Duodenal mucosa (tissue), 2 donors: ENCODE data around the gene SLC2A5.

Experiments
- H3K27ac ChIP-seq: one replicate; pipeline ENCODE4 v1.7.0; 2013; ENCODE audit warnings: low read depth, low read length
- H3K27me3 ChIP-seq, 2 donors: one replicate each; pipeline ENCODE4 v1.7.0; 2013; ENCODE audit warnings: low read length in 2 of 2, control low read depth in 1 of 2; ENCODE audit not compliant: insufficient read depth in 2 of 2, control insufficient read depth in 1 of 2
- H3K36me3 ChIP-seq, 2 donors: one replicate each; pipeline ENCODE4 v1.7.0; 2013; ENCODE audit warnings: low read length in 2 of 2, control low read depth in 1 of 2; ENCODE audit not compliant: insufficient read depth in 2 of 2, control insufficient read depth in 1 of 2
- H3K4me1 ChIP-seq, 2 donors: one replicate each; pipeline ENCODE4 v1.7.0; 2013; ENCODE audit warnings: low read length in 2 of 2, control low read depth in 1 of 2; ENCODE audit not compliant: insufficient read depth in 2 of 2, control insufficient read depth in 1 of 2
- H3K4me3 ChIP-seq, 2 donors: one replicate each; pipeline ENCODE4 v1.7.0; 2013; ENCODE audit warnings: low read length in 2 of 2, low read depth in 1 of 2
- H3K9ac ChIP-seq, 2 donors: one replicate each; pipeline ENCODE4 v1.7.0; 2013; ENCODE audit warnings: low read length in 2 of 2, low read depth in 1 of 2
- H3K9me3 ChIP-seq, 2 donors: one replicate each; pipeline ENCODE4 v1.7.0; 2013; ENCODE audit warnings: low read length in 2 of 2, control low read depth in 1 of 2; ENCODE audit not compliant: control insufficient read depth in 1 of 2

SLC2A5 gene

DNA sequence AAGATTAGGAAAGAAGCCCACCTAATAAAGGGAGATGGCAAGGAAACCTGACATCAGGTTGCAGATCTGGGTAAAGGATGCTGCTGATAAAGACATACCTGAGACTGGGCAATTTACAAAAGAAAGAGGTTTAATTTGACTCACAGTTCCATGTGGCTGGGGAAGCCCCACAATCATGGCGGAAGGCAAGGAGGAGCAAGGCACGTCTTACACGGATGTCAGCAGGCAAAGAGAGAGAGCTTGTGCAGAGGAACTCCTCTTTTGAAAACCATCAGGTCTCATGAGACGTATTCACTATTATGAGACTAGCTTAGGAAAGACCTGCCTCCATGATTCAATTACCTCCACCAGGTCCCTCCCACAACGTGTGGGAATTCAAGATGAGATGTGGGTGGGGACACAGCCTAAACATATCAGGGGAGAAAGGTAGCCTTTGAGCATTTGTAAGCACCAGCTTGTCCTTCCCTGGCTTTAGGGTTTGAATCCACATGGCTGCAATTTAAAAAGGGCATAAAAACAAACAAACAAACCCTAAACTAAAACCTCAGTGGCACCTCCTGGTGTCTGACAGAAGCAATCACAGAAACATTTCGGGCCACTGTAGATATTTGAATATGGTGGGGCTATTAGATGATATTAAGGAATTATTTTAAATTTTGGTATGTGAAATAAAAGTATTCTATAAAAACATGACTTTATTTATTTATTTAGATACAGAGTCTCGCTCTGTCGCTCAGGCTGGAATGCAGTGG, 76.3 kb downstream of the SLC2A5 start:
- Histone ChIP-seq H3K4me1 (no peaks in the 10 kb centered on the region), H3K27me3 (no peaks in the 10 kb centered on the region), H3K9me3 (no peaks in the 10 kb centered on the region), H3K27ac (no peak overlapping the region), H3K36me3 (no peaks in the 10 kb centered on the region), H3K9ac (no peak overlapping the region), H3K4me3 (no peak overlapping the region)

DNA sequence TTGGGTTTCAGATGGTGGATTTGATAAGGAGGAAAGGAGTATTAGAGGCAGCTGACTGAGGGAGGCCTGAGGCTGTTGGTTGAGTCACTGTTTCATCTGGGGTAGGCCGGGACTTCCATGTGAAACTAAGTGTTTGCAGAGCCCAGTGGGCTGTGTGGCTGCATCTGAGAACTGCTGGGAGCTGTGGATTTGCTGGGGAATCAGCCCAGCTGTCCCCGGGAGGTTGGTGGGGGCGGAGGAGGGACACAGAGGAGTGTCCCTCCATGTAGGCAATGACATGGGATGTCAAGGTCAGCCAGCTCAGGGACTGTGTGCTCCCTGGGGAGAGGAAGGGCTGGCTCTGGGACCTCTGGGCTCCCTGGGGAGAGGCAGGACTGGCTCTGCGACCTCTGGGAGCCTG, 79.6 kb downstream of the SLC2A5 start:
- H3K4me3 ChIP-seq = no peak overlapping the region
- H3K27me3 ChIP-seq = no peaks in the 10 kb centered on the region
- peaks cover 0 to 8% of the 10 kb centered on the region in 2 donors for H3K4me1 ChIP-seq
- no peaks in the 10 kb centered on the region for H3K9me3 ChIP-seq
- H3K9ac ChIP-seq = no peak overlapping the region
- H3K36me3 ChIP-seq = no peaks in the 10 kb centered on the region
- no peak overlapping the region for H3K27ac ChIP-seq

DNA sequence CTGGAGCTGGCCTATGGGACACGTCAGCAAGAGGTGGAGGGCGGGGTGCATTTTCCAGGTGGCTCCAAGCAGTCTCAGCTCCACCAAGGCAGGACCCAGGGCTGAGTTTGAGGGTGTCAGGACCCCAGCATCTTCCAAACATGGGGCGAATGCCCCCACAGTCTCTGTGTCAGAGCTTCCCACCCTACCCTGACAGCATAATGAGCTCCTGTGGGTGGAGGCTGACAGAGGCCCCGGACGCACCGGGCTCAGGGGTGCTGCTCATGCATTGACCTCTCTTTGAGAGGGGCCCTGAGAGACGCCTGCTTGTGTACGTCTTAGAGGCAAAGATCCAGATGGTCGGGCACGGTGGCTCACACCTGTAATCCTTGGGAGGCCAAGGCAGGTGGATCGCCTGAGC, 80.4 kb downstream of the SLC2A5 start:
- Histone ChIP-seq H3K27me3 (no peaks in the 10 kb centered on the region), H3K9ac (no peak overlapping the region), H3K4me3 (no peak overlapping the region)

DNA sequence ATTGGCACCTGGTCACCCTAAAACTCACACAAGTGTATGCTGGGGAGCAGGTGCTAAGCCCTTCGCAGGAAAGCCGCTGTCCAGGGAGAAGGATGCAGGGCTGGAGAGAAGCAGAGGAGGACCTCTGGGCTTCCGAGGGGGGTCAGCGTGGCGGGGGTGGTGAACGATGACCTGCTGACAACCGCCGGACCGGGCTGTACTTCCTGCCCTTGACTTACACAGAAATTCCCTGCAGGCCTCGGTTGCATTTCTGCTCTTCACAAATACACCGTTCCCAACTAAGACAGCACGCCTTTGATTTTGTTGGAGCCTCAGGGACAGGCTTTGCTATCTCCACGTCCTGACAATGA, 80.8 kb downstream of the SLC2A5 start:
- H3K9ac ChIP-seq = no peak overlapping the region
- H3K9me3 ChIP-seq = no peaks in the 10 kb centered on the region
- H3K36me3 ChIP-seq = no peaks in the 10 kb centered on the region
- H3K27ac ChIP-seq = no peak overlapping the region
- no peak overlapping the region for H3K4me3 ChIP-seq
- peaks cover 0 to 8% of the 10 kb centered on the region in 2 donors for H3K4me1 ChIP-seq
- no peaks in the 10 kb centered on the region for H3K27me3 ChIP-seq

More for the DNA sequence above, 80.4 kb downstream of the SLC2A5 start:
- Histone ChIP-seq H3K4me1 (peaks cover 0 to 8% of the 10 kb centered on the region in 2 donors), H3K36me3 (no peaks in the 10 kb centered on the region), H3K9me3 (no peaks in the 10 kb centered on the region), H3K27ac (no peak overlapping the region)

DNA sequence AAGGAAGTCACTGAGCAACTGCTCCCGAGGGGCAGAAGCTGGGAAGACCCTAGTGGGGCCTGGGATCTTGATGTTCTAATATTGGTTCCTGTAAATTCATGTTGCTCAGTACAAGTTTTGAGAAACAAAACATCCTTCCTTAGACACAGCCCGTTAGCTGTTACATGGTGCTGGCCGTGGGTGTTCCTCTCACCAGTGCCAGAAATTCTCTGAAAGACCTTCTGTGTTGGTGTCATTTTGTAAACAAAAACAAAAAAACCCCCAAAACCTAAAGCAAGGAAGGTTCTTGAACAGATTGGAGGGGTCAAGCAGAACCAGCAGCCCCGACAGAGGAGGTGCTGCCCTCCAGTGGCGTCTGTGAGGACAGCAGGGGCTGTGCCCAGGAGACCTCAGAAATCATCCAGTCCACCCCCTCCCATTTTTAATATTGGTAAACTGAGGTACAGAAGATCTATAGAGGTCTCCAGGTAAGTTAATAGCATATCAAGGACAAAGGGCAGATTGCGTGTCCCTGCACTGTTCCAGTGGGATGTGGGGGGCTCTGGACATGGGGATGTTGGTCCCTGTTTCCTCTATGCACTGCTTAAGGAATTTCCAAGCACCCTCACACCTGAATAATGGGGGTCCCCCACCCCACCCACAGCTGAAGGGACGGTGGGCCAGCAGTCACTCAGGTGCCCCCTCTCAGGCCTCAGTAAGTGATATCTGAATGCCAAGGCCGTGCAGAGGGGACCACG, 81.4 kb downstream of the SLC2A5 start:
- no peak overlapping the region for H3K4me3 ChIP-seq
- H3K27ac ChIP-seq = no peak overlapping the region
- H3K9ac ChIP-seq = no peak overlapping the region
- no peaks in the 10 kb centered on the region for H3K36me3 ChIP-seq
- no peaks in the 10 kb centered on the region for H3K27me3 ChIP-seq
- H3K9me3 ChIP-seq = no peaks in the 10 kb centered on the region
- peaks cover 0 to 8% of the 10 kb centered on the region in 2 donors for H3K4me1 ChIP-seq

DNA sequence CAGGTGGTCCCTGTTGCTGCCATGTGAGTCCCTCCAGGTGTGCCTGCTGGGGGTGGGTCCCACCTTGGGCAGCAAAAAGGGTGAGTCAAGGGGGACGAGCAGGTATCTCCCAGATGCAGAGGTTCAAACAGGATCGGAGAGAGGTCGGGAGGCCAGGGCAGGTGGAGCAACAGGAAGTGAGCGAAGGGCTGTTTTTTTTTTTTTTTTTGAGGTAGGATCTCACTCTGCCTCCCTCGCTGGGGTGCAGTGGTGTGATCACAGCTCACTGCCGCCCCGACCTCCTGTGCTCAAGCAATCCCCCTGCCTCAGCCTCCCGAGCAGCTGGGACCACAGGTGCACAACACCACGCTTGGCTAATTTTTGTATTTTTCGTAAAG, 82.6 kb downstream of the SLC2A5 start:
- Histone ChIP-seq H3K9ac (no peak overlapping the region), H3K27me3 (no peaks in the 10 kb centered on the region), H3K36me3 (no peaks in the 10 kb centered on the region), H3K27ac (no peak overlapping the region), H3K4me1 (peaks cover 0 to 8% of the 10 kb centered on the region in 2 donors), H3K4me3 (no peak overlapping the region), H3K9me3 (no peaks in the 10 kb centered on the region)

DNA sequence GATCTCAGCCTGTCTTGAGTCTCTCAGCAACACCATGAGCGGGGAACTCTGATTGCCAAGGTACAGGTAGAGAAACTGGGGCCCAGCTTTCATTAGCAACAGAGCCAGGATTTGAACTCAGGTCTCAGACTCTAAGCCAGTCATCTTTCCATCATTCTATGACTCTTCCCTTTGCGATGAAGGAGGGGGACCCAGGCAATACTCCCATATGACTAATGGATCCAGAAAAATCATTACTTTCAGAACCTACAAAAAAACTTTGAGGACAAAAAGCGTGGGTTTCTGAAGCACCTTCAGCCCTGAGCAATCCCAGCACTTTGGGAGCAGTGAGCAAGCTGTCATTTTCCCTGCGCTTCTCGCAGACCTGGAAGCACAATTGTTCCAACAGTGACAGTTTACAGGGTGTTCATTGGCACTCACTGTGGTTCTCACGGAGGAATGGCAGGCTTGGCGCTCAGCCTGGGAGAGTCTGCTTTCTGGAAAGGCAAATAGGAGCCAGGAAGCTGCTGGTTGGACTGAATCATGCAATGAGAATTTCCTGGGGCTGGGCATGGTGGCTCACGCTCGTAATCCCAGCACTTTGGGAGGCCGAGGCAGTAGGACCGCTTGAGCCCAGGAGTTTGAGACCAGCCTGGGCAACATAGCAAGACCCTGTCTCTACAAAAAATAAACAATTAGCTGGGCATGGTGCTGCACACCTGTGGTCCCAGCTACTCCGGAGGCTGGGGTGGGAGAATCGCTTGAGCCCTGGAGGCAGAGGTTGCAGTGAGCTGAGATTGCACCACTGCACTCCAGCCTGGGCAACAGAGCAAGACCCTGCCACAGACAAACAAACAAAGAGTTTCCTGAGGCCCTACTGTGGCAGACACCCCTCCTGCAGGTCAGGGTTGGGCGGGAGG, 83.3 kb downstream of the SLC2A5 start:
- H3K27ac ChIP-seq = no peak overlapping the region
- no peak overlapping the region for H3K9ac ChIP-seq
- H3K36me3 ChIP-seq = no peaks in the 10 kb centered on the region

More for the DNA sequence above, 83.3 kb downstream of the SLC2A5 start:
- peaks cover 0 to 8% of the 10 kb centered on the region in 2 donors for H3K4me1 ChIP-seq
- no peaks in the 10 kb centered on the region for H3K27me3 ChIP-seq
- no peak overlapping the region for H3K4me3 ChIP-seq
- H3K9me3 ChIP-seq = no peaks in the 10 kb centered on the region
